Endothelial cell of umbilical vein (primary cell): ENCODE data around the gene DCK. TPM values are rescaled to one million over a fixed set of nuclear protein-coding genes. Genes with fewer than 3 reads are reported as not detected.

Source experiments
- BruUV-seq: library from RNA; stranded (reverse); fragments of 400-500 nt; replicated peaks from 2 replicates; lab custom pipeline; 2021; lab: Mats Ljungman, UMichigan
- CTCF ChIA-PET: fragments of 300-600, 350-600 bp; sonication (Branson Sonifier 250); formaldehyde crosslinking; loops from one replicate; lab custom pipeline; 2021; ENCODE audit warnings: antibody characterized with exemption, inconsistent platforms; lab: Charles Lee
- POLR2A ChIA-PET: fragments of 300-600, 350-600 bp; sonication (Branson Sonifier 250); formaldehyde crosslinking; loops from one replicate; lab custom pipeline; 2021; ENCODE audit warnings: antibody characterized with exemption, inconsistent platforms; lab: Charles Lee
- DNase-seq: peaks from one replicate; pipeline ENCODE4 v3.0.0-alpha.2; 2011; ENCODE audit warnings: low read depth, low spot score
- FAIRE-seq: peaks from 2 replicates; lab custom pipeline; 2011; peaks lifted over from hg19 to GRCh38; lab: Jason Lieb, UNC
- H2AFZ ChIP-seq: 2 replicates; pipeline ENCODE4 v1.6.0; 2012; ENCODE audit warnings: low read depth, low read length, control low read depth, inconsistent platforms
- H3K27ac ChIP-seq: 2 replicates; pipeline ENCODE4 v1.5.1; 2011; ENCODE audit warnings: low read depth, mild to moderate bottlenecking, control low read depth, low read length, moderate library complexity; ENCODE audit not compliant: insufficient read depth
- H3K27me3 ChIP-seq, 2 experiments: 2 replicates each; pipeline versions ENCODE4 v1.6.0 to v1.6.1; 2011; ENCODE audit warnings: low read length in 2 of 2, mixed read lengths in 1 of 2; ENCODE audit not compliant: control insufficient read depth in 2 of 2, insufficient read depth in 2 of 2
- H3K36me3 ChIP-seq, 2 experiments: 2 replicates in 1 of 2; 3 replicates in 1 of 2; pipeline ENCODE4 v1.5.1; 2011; ENCODE audit warnings: low read length in 2 of 2, mild to moderate bottlenecking in 1 of 2, moderate library complexity in 1 of 2; ENCODE audit not compliant: control insufficient read depth in 2 of 2, insufficient read depth in 2 of 2; ENCODE audit errors: extremely low read depth in 1 of 2
- H3K4me1 ChIP-seq: 3 replicates; pipeline ENCODE4 v1.5.1; 2011; ENCODE audit warnings: mild to moderate bottlenecking, low read length; ENCODE audit not compliant: control insufficient read depth, insufficient read depth; ENCODE audit errors: extremely low read depth
- H3K4me2 ChIP-seq: 2 replicates; pipeline ENCODE4 v1.6.1; 2011; ENCODE audit warnings: low read length, control low read depth, mixed read lengths; ENCODE audit not compliant: insufficient read depth
- H3K4me3 ChIP-seq, 3 experiments: fragments of 200-600 bp in 1 of 3; sonication (generic), shearing (Covaris generic) in 1 of 3; replicated peaks in 1 of 3; 2 replicates each; pipeline ENCODE4 v1.5.1; 2011 to 2016; ENCODE audit warnings: control low read depth in 3 of 3, low read length in 3 of 3, mild to moderate bottlenecking in 2 of 3, inconsistent platforms in 1 of 3, low read depth in 1 of 3, moderate library complexity in 1 of 3; ENCODE audit not compliant: insufficient read depth in 1 of 3
- H3K79me2 ChIP-seq: 2 replicates; pipeline ENCODE4 v1.6.0; 2012; ENCODE audit warnings: low read length, inconsistent platforms; ENCODE audit not compliant: control insufficient read depth, insufficient read depth
- H3K9ac ChIP-seq: replicated peaks from 2 replicates; pipeline ENCODE3; 2011; ENCODE audit warnings: low read length, control low read depth; ENCODE audit not compliant: insufficient read depth; ENCODE audit errors: extremely low read depth
- H3K9me1 ChIP-seq: replicated peaks from 3 replicates; pipeline ENCODE4 v1.6.0; 2011; ENCODE audit warnings: mild to moderate bottlenecking, low read length; ENCODE audit not compliant: control insufficient read depth, insufficient read depth; ENCODE audit errors: extremely low read depth
- H3K9me3 ChIP-seq: replicated peaks from 2 replicates; pipeline ENCODE4 v1.5.1; 2012; ENCODE audit warnings: low read length, inconsistent platforms; ENCODE audit not compliant: control insufficient read depth, insufficient read depth
- H4K20me1 ChIP-seq: replicated peaks from 2 replicates; pipeline ENCODE3; 2011; ENCODE audit warnings: mild to moderate bottlenecking, low read length; ENCODE audit not compliant: control insufficient read depth, insufficient read depth; ENCODE audit errors: extremely low read depth
- EZH2 ChIP-seq: IDR thresholded peaks from 2 replicates; pipeline ENCODE4 v1.6.1; 2012; ENCODE audit warnings: borderline replicate concordance, low read depth, mild to moderate bottlenecking, moderate library complexity, low read length, inconsistent platforms; ENCODE audit not compliant: severe bottlenecking
- FOS ChIP-seq: IDR thresholded peaks from 2 replicates; pipeline ENCODE4 v1.6.1; 2011; ENCODE audit warnings: mild to moderate bottlenecking, low read length, moderate library complexity, borderline replicate concordance; ENCODE audit not compliant: insufficient read depth
- GATA2 ChIP-seq: IDR thresholded peaks from 2 replicates; pipeline ENCODE4 v1.7.0; 2011; ENCODE audit warnings: low read depth, mild to moderate bottlenecking, moderate library complexity, mixed read lengths, low read length; ENCODE audit not compliant: insufficient read length, insufficient read depth
- JUN ChIP-seq: IDR thresholded peaks from 2 replicates; pipeline ENCODE4 v1.6.1; 2011; ENCODE audit warnings: borderline replicate concordance, low read depth; ENCODE audit not compliant: insufficient read length, insufficient read depth
- MYC ChIP-seq: IDR thresholded peaks from one replicate; pipeline ENCODE4 v1.6.1; 2011; ENCODE audit warnings: mild to moderate bottlenecking, low read depth, low read length
- POLR2A ChIP-seq: IDR thresholded peaks from 2 replicates; pipeline ENCODE4 v1.6.1; 2012; ENCODE audit warnings: low read depth, mild to moderate bottlenecking, control low read depth, low read length
- POLR2AphosphoS5 ChIP-seq: IDR thresholded peaks from 2 replicates; pipeline ENCODE4 v1.6.1; 2012; ENCODE audit warnings: low read depth, mild to moderate bottlenecking, control low read depth, low read length, moderate library complexity; ENCODE audit not compliant: insufficient read depth
- dilution Hi-C: fragments of 300-500 bp; cut with MboI; formaldehyde crosslinking; loops from one replicate; pipeline ENCODE4 v1.15.0; 2019; ENCODE audit warnings: low sequenced_read_pairs; ENCODE audit not compliant: extremely low pct_ligation_motif_present
- intact Hi-C: fragments of 100-400 bp; cut with micrococcal nuclease; formaldehyde crosslinking; loops from one replicate; pipeline ENCODE4 v1.10.0; 2022
- polyA plus RNA-seq, 4 experiments: library from polyadenylated mRNA; depleted of rRNA in 3 of 4; stranded (reverse) in 3 of 4; unstranded in 1 of 4; fragments of >200 nt; gene quantifications; 2 replicates each; pipeline versions ENCODE4 v1.2.1 to v1.2.3, GENCODE V29; 2011 to 2012; ENCODE audit warnings: missing spikeins in 1 of 4
- total RNA-seq: library from RNA; stranded (reverse); gene quantifications from 2 replicates; pipeline ENCODE4 v1.2.3, GENCODE V29; 2021
- TF ChIP-seq, protein P1 (sequence below): IDR thresholded peaks from 2 replicates; pipeline ENCODE4 v1.6.1; 2011; ENCODE audit not compliant: insufficient read depth, insufficient read length
- TF ChIP-seq, protein P2 (sequence below), 2 donors: IDR thresholded peaks; 1 replicate in 1 of 2; 2 replicates in 1 of 2; pipeline ENCODE4 v1.5.1; 2011; ENCODE audit warnings: low read length in 2 of 2, mild to moderate bottlenecking in 2 of 2, moderate library complexity in 2 of 2, control low read depth in 1 of 2, inconsistent platforms in 1 of 2, low read depth in 1 of 2; ENCODE audit not compliant: insufficient read depth in 1 of 2; ENCODE audit errors: extremely low read depth in 1 of 2

DCK gene
- total and polyA plus RNA-seq, 2 donors (not counting 3 experiments of a cell fraction or from before 2014, with no cell fraction given), result 4.8 to 19.9 TPM

DNA sequence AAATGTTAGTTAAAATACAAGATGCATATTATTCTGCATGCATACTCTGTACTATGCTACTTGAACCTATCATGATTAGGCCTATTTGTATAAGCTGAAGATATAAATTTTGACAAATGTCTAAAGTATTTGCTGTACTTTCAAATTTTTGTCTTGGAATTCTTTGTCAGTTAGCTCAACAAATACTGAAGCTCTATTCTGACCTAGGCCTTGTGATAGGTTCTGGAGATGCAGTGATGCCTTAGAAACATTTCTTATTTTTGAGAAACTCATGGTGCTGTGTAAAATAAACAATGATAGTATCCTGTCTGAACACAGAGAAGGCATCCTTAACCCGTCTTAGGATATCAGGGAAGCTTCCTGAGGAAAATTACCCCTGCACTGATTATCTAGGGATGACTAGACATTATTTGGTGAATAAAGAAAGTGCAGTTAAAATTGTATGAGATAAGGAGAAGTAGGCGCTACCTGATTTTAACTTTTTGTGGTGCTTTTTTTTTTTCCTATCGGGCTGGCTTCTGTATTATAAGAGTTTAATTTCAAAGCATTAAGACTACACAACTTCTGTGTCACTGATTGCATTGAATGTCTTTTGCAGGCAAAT, 47.9 kb upstream of the DCK start:
- FAIRE-seq (no peak), DNase-seq (no peak)
- BruUV-seq, result no TSS peak
- Histone ChIP-seq H3K4me3 (no peak overlapping the region), H3K36me3 (no peaks in the 10 kb centered on the region), H3K4me1 (no peaks in the 10 kb centered on the region), H3K4me2 (no peak overlapping the region), H3K27me3 (no peaks in the 10 kb centered on the region), H3K79me2 (peaks cover 36% of the 10 kb centered on the region), H3K27ac (no peak overlapping the region), H3K9me3 (no peaks in the 10 kb centered on the region), H2AFZ (no peak overlapping the region), H3K9ac (no peak overlapping the region), H4K20me1 (peaks cover 3% of the 10 kb centered on the region), H3K9me1 (no peaks in the 10 kb centered on the region)
- intact Hi-C loops, result no loop called here
- dilution Hi-C loops, result no loop called here
- ChIA-PET POLR2A (no interaction called here), CTCF (interaction anchor here (1.0 kb wide), 2 partner anchors 12 to 64 kb away, joined by 3 read pairs; no protein-coding TSS in a partner anchor)
- TF ChIP-seq EZH2, result no peak
- TF ChIP-seq, protein P1, sequence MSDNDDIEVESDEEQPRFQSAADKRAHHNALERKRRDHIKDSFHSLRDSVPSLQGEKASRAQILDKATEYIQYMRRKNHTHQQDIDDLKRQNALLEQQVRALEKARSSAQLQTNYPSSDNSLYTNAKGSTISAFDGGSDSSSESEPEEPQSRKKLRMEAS, result no peak
- TF ChIP-seq FOS, result no peak
- TF ChIP-seq JUN, result no peak
- no peak for TF ChIP-seq POLR2A
- TF ChIP-seq POLR2AphosphoS5, result no peak
- no peak for TF ChIP-seq MYC
- TF ChIP-seq, protein P2, sequence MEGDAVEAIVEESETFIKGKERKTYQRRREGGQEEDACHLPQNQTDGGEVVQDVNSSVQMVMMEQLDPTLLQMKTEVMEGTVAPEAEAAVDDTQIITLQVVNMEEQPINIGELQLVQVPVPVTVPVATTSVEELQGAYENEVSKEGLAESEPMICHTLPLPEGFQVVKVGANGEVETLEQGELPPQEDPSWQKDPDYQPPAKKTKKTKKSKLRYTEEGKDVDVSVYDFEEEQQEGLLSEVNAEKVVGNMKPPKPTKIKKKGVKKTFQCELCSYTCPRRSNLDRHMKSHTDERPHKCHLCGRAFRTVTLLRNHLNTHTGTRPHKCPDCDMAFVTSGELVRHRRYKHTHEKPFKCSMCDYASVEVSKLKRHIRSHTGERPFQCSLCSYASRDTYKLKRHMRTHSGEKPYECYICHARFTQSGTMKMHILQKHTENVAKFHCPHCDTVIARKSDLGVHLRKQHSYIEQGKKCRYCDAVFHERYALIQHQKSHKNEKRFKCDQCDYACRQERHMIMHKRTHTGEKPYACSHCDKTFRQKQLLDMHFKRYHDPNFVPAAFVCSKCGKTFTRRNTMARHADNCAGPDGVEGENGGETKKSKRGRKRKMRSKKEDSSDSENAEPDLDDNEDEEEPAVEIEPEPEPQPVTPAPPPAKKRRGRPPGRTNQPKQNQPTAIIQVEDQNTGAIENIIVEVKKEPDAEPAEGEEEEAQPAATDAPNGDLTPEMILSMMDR (IDR thresholded peaks at IDR 0.05; ENCODE audit: extremely low read depth in 1 of 2, insufficient read depth in 1 of 2, low read depth in 1 of 2, low read length in 2 of 2), result no peak
- TF ChIP-seq GATA2, result no peak
